Hematopoietic multipotent progenitor cell (in vitro differentiated cells): ENCODE data around the gene CASKIN2. TPM values are rescaled to one million over a fixed set of nuclear protein-coding genes. Genes with fewer than 3 reads are reported as not detected.

ENCODE experiments used
- DNase-seq, 3 donors: peaks; one replicate each; pipeline ENCODE4 v3.0.0-alpha.2; 2011 to 2015; ENCODE audit warnings: low read depth in 2 of 3, low spot score in 2 of 3
- total RNA-seq: library from RNA; depleted of rRNA; stranded (reverse); fragments of >200 nt; gene quantifications from one replicate; pipeline ENCODE4 v1.2.3, GENCODE V29; 2012

CASKIN2 gene
- 14.8 TPM for total RNA-seq

- peak; percentile 64 to 90 (median 84) for DNase-seq
Measured at GRCh38 chr17:75515496-75516254, at the start of gene CASKIN2. Gene CASKIN2 (minus strand): TSS chr17:75515537. CDS start chr17:75513804, 1,733 bp downstream.

DNA sequence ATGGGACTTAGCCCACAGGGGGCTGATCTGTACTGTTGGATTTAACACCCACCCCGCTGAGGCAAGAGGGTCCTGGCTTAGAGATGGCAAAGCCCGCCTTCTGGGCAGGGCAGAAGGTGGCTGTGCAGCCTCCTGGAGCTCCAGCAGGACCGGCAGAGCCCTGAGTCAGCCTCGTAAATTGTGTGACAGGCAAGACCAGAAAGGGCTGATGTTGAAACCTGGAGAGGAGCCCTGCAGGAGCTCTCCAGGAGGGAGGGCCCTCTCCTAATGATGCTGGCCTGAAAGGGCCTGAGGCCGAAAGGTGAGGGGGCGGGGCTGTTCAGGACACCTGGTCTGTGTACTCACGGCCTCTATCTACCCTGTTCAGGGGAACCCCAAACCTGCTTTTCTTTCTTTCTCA, 49.7 kb upstream of the CASKIN2 start:
- DNase-seq = no peak

- no peak for DNase-seq
Measured at GRCh38 chr17:75564195-75564594, 48.9 kb upstream of the CASKIN2 start.

- DNase-seq = no peak
Measured at GRCh38 chr17:75563063-75563758, 47.9 kb upstream of the CASKIN2 start.

DNA sequence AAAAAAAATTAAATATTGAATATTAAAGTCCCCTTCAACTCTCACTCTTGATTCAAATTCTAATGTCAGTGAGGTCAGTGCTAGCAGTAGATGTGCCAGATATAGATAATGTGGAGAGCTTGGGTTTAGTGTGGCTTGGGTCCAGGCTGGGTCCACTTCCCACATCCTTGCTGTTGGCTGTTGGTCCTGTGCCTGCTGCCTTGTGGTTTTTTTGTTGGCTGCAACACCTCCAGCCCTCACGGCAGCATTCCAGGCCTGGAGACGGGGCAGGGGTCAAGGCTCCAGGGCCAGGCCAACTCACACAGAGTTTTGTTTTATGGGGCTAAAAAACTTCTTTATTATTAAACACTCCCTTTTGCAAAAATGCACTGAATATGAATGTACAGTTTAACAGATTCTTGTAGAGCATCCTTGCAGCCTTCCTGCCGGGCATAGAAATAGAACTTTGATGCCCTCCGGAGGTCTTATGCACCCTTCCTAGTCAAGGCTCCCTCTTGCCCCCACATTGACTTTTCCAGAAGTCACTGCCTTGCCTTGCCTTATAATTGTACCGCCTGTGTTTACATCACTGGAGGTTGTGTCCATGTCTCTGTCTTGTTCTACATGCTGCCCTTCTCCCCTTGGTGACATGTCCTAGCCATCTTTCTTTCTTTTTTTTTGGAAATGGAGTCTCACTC, 46.7 kb upstream of the CASKIN2 start:
- DNase-seq = peak in 1 of 3 donors; percentile 16

GRCh38 chr17:75559958-75560533, 44.7 kb upstream of the CASKIN2 start:
- no peak for DNase-seq

DNA sequence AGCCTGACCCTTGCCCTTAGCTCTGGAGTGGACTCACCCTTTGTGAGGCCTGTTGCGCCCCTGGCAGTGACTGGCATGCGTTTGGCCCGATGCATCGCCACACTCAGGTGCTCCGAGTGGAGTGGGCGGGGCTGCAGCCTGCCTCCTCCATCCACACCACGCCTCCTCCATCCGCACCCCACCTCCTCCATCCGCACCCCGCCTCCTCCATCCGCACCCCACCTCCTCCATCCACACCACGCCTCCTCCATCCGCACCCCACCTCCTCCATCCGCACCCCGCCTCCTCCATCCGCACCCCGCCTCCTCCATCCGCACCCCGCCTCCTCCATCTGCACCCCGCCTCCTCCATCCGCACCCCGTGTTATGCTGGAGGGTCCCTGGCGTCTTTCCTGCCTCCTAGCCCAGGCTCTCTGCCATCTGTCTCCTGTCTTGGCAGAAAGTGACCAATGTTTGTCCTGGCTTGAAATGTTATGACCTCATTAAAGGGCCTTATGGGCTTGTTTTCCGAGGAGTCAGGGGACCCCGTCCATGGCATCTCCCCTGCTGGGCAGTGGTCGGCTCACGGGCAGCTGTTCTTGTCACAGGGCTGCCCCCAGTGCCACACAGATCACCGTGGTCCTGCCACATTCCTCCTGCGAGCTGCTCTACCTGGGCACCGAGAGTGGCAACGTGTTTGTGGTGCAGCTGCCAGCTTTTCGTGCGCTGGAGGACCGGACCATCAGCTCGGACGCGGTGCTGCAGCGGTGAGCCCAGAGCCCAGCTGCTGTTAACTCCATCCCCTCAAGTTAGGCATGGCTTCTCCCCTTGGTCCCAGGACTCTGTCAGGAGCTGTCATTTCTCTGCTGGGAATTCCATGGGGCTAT, 43.6 kb upstream of the CASKIN2 start:
- no peak for DNase-seq

GRCh38 chr17:75557852-75558665, 42.7 kb upstream of the CASKIN2 start:
- DNase-seq = no peak

DNA sequence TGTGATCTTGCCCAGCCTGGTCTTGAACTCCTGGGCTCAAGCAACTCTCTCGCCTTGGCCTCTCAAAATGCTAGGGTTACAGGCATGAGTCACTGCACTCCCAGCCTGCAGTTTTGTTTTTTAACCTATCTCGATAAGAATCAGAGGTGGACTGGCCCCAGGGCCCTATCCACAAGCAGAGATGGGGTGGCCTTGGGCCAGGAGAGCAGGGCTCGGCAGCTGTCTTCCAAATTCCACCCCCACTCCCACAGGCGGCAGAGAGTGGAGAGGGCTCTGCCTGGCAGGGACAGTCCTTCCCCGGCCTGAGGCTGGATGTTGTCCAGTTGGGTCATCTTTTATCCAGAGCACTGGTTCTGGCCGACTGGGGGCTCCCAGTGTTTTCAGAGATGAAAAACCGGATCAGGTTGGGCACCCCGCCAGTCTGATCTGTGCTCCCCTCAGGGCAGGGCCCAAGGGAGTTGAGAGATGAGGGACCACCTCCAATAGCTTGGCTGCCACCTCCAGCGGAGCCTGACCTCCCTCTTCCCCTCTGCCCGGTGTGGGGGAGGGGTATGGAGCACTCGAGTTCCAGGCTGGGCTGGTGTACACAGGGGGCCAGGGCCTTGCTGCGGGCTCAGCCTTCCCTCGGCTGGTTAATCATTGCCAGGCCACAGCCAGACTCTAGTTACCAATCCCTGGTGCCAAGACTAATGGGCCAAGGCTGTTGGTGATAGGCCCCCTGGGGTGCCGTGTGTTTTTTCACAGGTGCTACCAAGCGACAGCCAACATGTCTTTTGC, 41.9 kb upstream of the CASKIN2 start:
- DNase-seq = no peak

DNA sequence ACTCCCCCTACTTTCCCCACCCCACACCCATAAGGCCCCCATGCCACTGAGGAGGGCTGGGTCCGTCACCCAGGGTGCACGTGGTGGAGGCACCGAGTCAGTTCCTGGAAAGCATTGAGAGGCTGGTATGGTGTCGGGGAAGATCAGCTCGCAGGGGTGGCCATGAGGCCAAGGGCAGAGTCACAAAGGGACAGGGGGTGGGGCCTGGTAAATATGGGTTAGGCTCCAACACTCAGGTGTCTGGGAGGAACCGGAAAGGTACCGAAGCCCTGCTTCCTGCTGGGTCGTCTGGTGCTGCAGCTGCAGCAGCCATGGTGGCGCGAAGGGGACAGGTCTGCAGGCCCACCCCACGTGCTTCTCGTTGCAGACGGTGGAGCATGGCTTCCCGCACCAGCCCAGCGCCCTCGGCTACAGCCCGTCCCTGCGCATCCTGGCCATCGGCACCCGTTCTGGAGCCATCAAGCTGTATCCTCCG, 40.4 kb upstream of the CASKIN2 start:
- DNase-seq = no peak

DNA sequence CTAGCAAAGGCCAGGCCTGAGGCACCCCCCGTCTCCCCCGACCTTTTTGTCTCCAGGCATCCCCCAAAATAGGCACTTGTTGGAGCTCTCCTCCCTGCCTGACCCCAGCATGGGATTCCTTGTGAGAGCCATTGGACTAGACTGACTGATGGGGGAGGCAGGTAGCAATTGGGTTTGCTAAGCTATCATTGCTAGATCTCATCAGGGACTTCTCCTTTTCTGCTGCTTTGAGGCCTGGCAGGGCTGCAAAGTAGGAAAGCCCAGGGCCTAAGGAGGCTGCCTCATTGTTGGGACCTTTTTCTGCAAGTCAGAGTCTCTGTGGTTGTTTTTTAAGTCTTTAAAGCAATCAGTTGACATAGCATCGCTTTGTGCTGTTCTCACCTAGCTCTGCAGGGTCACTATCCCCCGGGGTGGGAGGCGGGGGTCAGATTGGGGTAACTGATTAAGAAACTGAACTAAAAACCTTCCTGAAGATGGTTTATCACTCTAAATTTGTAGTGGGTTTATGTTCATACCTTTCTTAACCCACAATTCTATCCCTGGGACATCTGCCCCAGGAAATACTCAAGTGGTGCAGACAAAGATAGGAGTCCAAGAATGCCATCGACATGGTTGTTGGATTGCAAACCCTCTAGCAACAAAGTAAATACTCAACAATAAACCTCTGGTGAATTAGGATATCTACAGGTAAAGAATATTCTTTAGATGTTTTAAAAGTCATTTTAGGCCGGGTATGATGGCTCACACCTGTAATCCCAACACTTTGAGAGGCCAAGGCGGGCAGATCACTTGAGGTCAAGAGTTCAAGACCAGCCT, 38.2 kb upstream of the CASKIN2 start:
- DNase-seq = peak in 2 of 3 donors; percentile 33 to 73

DNA sequence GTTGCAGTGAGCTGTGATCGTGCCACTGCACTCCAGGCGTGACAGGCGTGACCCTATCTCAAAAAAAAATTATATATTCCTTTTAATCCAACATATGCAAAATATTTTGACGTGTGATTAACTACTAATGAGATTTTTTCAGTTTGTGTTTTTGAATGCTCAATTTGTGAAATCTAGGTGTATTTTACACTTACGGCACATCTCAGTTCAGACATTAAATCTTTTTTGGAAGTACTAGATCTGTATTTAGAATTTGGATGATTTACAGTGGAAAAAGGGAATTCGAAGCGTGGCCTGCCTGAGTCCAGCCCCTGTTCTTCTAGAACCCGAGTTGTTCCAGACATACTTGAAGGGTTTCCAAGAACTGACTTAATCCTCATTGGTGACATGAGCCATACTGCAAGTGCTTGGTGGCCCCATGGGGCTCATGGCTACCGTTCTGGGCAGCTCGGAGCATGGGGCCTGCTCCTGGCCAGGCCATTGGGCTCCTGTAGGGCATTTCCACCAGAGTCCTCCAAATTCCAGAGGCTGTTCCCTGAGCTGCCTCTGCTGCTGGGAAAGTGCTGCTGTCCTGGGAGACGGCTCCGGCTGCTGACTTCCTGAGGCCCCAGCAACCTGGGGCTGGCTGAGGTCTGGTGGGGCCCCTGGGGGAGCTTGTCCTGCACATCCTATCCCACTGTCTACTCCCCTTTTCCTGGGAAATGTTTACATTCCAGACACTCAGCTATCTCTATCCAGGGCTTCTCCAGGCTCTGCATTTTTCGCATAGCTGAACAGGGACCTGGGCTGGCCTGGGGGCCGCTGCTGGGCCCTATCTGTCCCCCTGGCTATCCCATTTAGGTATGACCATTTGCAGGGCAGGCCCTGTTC, 37.3 kb upstream of the CASKIN2 start:
- no peak for DNase-seq

- no peak for DNase-seq
Measured at GRCh38 chr17:75551266-75551665, 35.9 kb upstream of the CASKIN2 start.

GRCh38 chr17:75550139-75550465, 34.8 kb upstream of the CASKIN2 start:
- no peak for DNase-seq

- DNase-seq = no peak
Measured at GRCh38 chr17:75549246-75550138, 34.2 kb upstream of the CASKIN2 start.

- DNase-seq = no peak
Measured at GRCh38 chr17:75548813-75549212, 33.5 kb upstream of the CASKIN2 start.
